ENCODE measurements around the gene NOTO. TPM values are rescaled to one million over a fixed set of nuclear protein-coding genes. Genes with fewer than 3 reads are reported as not detected.
A peak's percentile ranks its signal among the peaks of the same experiment; 100 is the strongest.
"Not testable (repeated sequence)": the region's sequence is repeated elsewhere in the genome, so short reads cannot be mapped to it uniquely, and the experiment has no call there.

Gene NOTO
- total RNA-seq, 2 experiments from 2014 or later: not detected

GRCh38 chr2:73168348-73168747 lies 34.0 kb upstream of the NOTO start:
- H3K27ac Mint-ChIP-seq; H3K4me1 Mint-ChIP-seq (ENCODE audit: low read depth); H3K4me3 Mint-ChIP-seq; H3K36me3 Mint-ChIP-seq (ENCODE audit: low read depth); DNase-seq; H3K9me3 Mint-ChIP-seq; intact Hi-C loops (cut with micrococcal nuclease); H3K27me3 Mint-ChIP-seq; ATAC-seq; POLR2A ChIA-PET: not testable (repeated sequence)
- CTCF ChIA-PET: interaction anchor here (1.7 kb wide), 1 partner anchor 9 kb away, joined by 5 read pairs; no protein-coding TSS in a partner anchor

- intact Hi-C loops (cut with micrococcal nuclease); H3K27ac Mint-ChIP-seq: not testable (repeated sequence)
- H3K27me3 Mint-ChIP-seq: peaks cover 13% of the 10 kb centered on the region
Observed at GRCh38 chr2:73170341-73170740, 32.0 kb upstream of the NOTO start.

GRCh38 chr2:73172963-73173362 lies 29.4 kb upstream of the NOTO start:
- H3K27ac Mint-ChIP-seq: no peak overlapping the region
- peaks cover 19% of the 10 kb centered on the region for H3K27me3 Mint-ChIP-seq
- H3K4me1 Mint-ChIP-seq (ENCODE audit: low read depth): peaks cover 26% of the 10 kb centered on the region
- intact Hi-C loops (cut with micrococcal nuclease): no loop called here
- ChIA-PET POLR2A (interaction anchor here (0.7 kb wide), 1 partner anchor 101 kb away, joined by 3 read pairs; the partner anchor contains the start of gene SFXN5), CTCF (interaction anchor here (2.1 kb wide), 1 partner anchor 11 kb away, joined by 4 read pairs; no protein-coding TSS in a partner anchor)
- no peaks in the 10 kb centered on the region for H3K9me3 Mint-ChIP-seq
- no peak for TF ChIP-seq CTCF (IDR thresholded peaks at IDR 0.05)
- peak; percentile 43 for ATAC-seq
- no peaks in the 10 kb centered on the region for H3K36me3 Mint-ChIP-seq (ENCODE audit: low read depth)
- DNase-seq: peak; percentile 89
- no peak overlapping the region for H3K4me3 Mint-ChIP-seq

More at GRCh38 chr2:73170341-73170740, 32.0 kb upstream of the NOTO start:
- peaks cover 15% of the 10 kb centered on the region for H3K4me1 Mint-ChIP-seq (ENCODE audit: low read depth)
- CTCF ChIA-PET; H3K36me3 Mint-ChIP-seq (ENCODE audit: low read depth); DNase-seq; H3K4me3 Mint-ChIP-seq; ATAC-seq; H3K9me3 Mint-ChIP-seq; POLR2A ChIA-PET: not testable (repeated sequence)

GRCh38 chr2:73173781-73174180 lies 28.6 kb upstream of the NOTO start:
- ATAC-seq (no peak), DNase-seq (no peak)
- ChIA-PET CTCF (interaction anchor here (1.0 to 2.1 kb wide), 4 partner anchors 10 to 200 kb away, joined by 4 to 5 read pairs (median 4); no protein-coding TSS in a partner anchor), POLR2A (interaction anchor here (1.9 kb wide), 1 partner anchor 60 kb away, joined by 6 read pairs; the partner anchor contains the start of genes CCT7 and PRADC1)
- no peak overlapping the region for H3K27ac Mint-ChIP-seq
- H3K9me3 Mint-ChIP-seq: no peaks in the 10 kb centered on the region
- no peak overlapping the region for H3K4me3 Mint-ChIP-seq
- TF ChIP-seq CTCF (IDR thresholded peaks at IDR 0.05): no peak
- intact Hi-C loops (cut with micrococcal nuclease): no loop called here
- H3K36me3 Mint-ChIP-seq (ENCODE audit: low read depth): no peaks in the 10 kb centered on the region
- peaks cover 22% of the 10 kb centered on the region for H3K27me3 Mint-ChIP-seq
- H3K4me1 Mint-ChIP-seq (ENCODE audit: low read depth): peaks cover 26% of the 10 kb centered on the region

- H3K4me3 Mint-ChIP-seq: no peak overlapping the region
- CTCF ChIA-PET: interaction anchor here (1.0 to 4.2 kb wide), 7 partner anchors 11 to 281 kb away, joined by 3 to 79 read pairs (median 4); partner anchors contain the start of gene SMYD5
- POLR2A ChIA-PET: interaction anchor here (1.9 kb wide), 1 partner anchor 60 kb away, joined by 6 read pairs; the partner anchor contains the start of genes CCT7 and PRADC1
- TF ChIP-seq CTCF (IDR thresholded peaks at IDR 0.05): no peak
- peaks cover 26% of the 10 kb centered on the region for H3K4me1 Mint-ChIP-seq (ENCODE audit: low read depth)
- ATAC-seq: no peak
- DNase-seq: no peak
- H3K27me3 Mint-ChIP-seq: peaks cover 22% of the 10 kb centered on the region
- H3K9me3 Mint-ChIP-seq: no peaks in the 10 kb centered on the region
- intact Hi-C loops (cut with micrococcal nuclease): no loop called here
- H3K36me3 Mint-ChIP-seq (ENCODE audit: low read depth): no peaks in the 10 kb centered on the region
- no peak overlapping the region for H3K27ac Mint-ChIP-seq
Observed at GRCh38 chr2:73174244-73174643, 28.1 kb upstream of the NOTO start.

- intact Hi-C loops (cut with micrococcal nuclease): no loop called here
- POLR2A ChIA-PET: interaction anchor here (1.9 kb wide), 1 partner anchor 59 kb away, joined by 6 read pairs; the partner anchor contains the start of genes CCT7 and PRADC1
- no peak overlapping the region for H3K27ac Mint-ChIP-seq
Observed at GRCh38 chr2:73174941-73175662, 27.3 kb upstream of the NOTO start.

More at GRCh38 chr2:73174941-73175662, 27.3 kb upstream of the NOTO start:
- peaks cover 29% of the 10 kb centered on the region for H3K27me3 Mint-ChIP-seq
- peaks cover 26% of the 10 kb centered on the region for H3K4me1 Mint-ChIP-seq (ENCODE audit: low read depth)
- H3K36me3 Mint-ChIP-seq (ENCODE audit: low read depth): no peaks in the 10 kb centered on the region
- ATAC-seq: no peak
- no peak for DNase-seq
- TF ChIP-seq CTCF (IDR thresholded peaks at IDR 0.05): no peak
- no peak overlapping the region for H3K4me3 Mint-ChIP-seq
- no peaks in the 10 kb centered on the region for H3K9me3 Mint-ChIP-seq
- CTCF ChIA-PET: interaction anchor here (0.7 to 4.2 kb wide), 10 partner anchors 12 to 282 kb away, joined by 3 to 79 read pairs (median 4); partner anchors contain the start of genes NOTO and SMYD5
